Astrocyte (in vitro differentiated cells and primary cell): ENCODE measurements around the gene TOM1L2. TPM values are rescaled to one million over a fixed set of nuclear protein-coding genes. Genes with fewer than 3 reads are reported as not detected.

ENCODE experiments used
- DNase-seq: peaks from one replicate; pipeline ENCODE4 v3.0.0-alpha.2; 2010; ENCODE audit warnings: low read depth
- FAIRE-seq: peaks from 2 replicates; lab custom pipeline; 2011; peaks lifted over from hg19 to GRCh38; lab: Jason Lieb, UNC
- H2AFZ ChIP-seq: 2 replicates; pipeline ENCODE4 v1.6.0; 2012; ENCODE audit warnings: low read depth, low read length, inconsistent platforms
- H3K27ac ChIP-seq: 2 replicates; pipeline ENCODE4 v1.5.1; 2011; ENCODE audit warnings: low read depth, low read length, inconsistent platforms
- H3K27me3 ChIP-seq: 2 replicates; pipeline ENCODE4 v1.6.0; 2011; ENCODE audit warnings: low read length, inconsistent platforms; ENCODE audit not compliant: insufficient read depth
- H3K36me3 ChIP-seq: 2 replicates; pipeline ENCODE4 v1.5.1; 2011; ENCODE audit warnings: low read length, inconsistent platforms; ENCODE audit not compliant: insufficient read depth
- H3K4me1 ChIP-seq: 2 replicates; pipeline ENCODE4 v1.5.1; 2011; ENCODE audit warnings: low read length, inconsistent platforms; ENCODE audit not compliant: insufficient read depth
- H3K4me2 ChIP-seq: 2 replicates; pipeline ENCODE4 v1.6.0; 2012; ENCODE audit warnings: low read length, inconsistent platforms
- H3K4me3 ChIP-seq: 2 replicates; pipeline ENCODE4 v1.5.1; 2011; ENCODE audit warnings: low read depth, mild to moderate bottlenecking, low read length, inconsistent platforms; ENCODE audit not compliant: insufficient read depth
- H3K79me2 ChIP-seq: 2 replicates; pipeline ENCODE4 v1.6.0; 2012; ENCODE audit warnings: mild to moderate bottlenecking, low read length, inconsistent platforms; ENCODE audit not compliant: insufficient read depth
- H3K9ac ChIP-seq: 2 replicates; pipeline ENCODE4 v1.6.0; 2012; ENCODE audit warnings: mild to moderate bottlenecking, low read length, inconsistent platforms
- H3K9me3 ChIP-seq: 2 replicates; pipeline ENCODE4 v1.5.1; 2012; ENCODE audit warnings: low read depth, mild to moderate bottlenecking, low read length, inconsistent platforms; ENCODE audit not compliant: insufficient read depth
- H4K20me1 ChIP-seq: 2 replicates; pipeline ENCODE4 v1.6.0; 2012; ENCODE audit warnings: low read length, inconsistent platforms; ENCODE audit not compliant: insufficient read depth
- H3K27ac Mint-ChIP-seq: one replicate; pipeline ENCODE4 v1.8.0; 2021; ENCODE audit warnings: mild to moderate bottlenecking, mixed read lengths; ENCODE audit not compliant: unreplicated experiment
- H3K27me3 Mint-ChIP-seq: one replicate; pipeline ENCODE4 v1.8.0; 2021; ENCODE audit warnings: low read depth, mixed read lengths; ENCODE audit not compliant: unreplicated experiment
- H3K36me3 Mint-ChIP-seq: one replicate; pipeline ENCODE4 v1.8.0; 2021; ENCODE audit warnings: low read depth, mixed read lengths; ENCODE audit not compliant: unreplicated experiment
- H3K4me1 Mint-ChIP-seq: one replicate; pipeline ENCODE4 v1.8.0; 2021; ENCODE audit warnings: low read depth, mixed read lengths; ENCODE audit not compliant: unreplicated experiment
- H3K4me3 Mint-ChIP-seq: one replicate; pipeline ENCODE4 v1.8.0; 2021; ENCODE audit warnings: mild to moderate bottlenecking, moderate library complexity, mixed read lengths; ENCODE audit not compliant: unreplicated experiment
- H3K9me3 Mint-ChIP-seq: one replicate; pipeline ENCODE4 v1.8.0; 2021; ENCODE audit warnings: mild to moderate bottlenecking, mixed read lengths; ENCODE audit not compliant: unreplicated experiment
- EZH2 ChIP-seq: IDR thresholded peaks from 2 replicates; pipeline ENCODE4 v1.6.1; 2012; ENCODE audit warnings: mild to moderate bottlenecking, low read length, inconsistent platforms; ENCODE audit not compliant: insufficient read depth
- total RNA-seq: library from RNA; stranded (reverse); gene quantifications from 2 replicates; pipeline ENCODE4 v1.2.1, GENCODE V29; 2021
- TF ChIP-seq, protein P1 (sequence below): IDR thresholded peaks from 2 replicates; pipeline ENCODE4 v1.5.1; 2011; ENCODE audit warnings: low read depth, mild to moderate bottlenecking, inconsistent platforms, low read length, moderate library complexity; ENCODE audit not compliant: insufficient read depth

The TOM1L2 gene
- total RNA-seq, 1 donor from 2014 or later = 54.4 TPM

DNA sequence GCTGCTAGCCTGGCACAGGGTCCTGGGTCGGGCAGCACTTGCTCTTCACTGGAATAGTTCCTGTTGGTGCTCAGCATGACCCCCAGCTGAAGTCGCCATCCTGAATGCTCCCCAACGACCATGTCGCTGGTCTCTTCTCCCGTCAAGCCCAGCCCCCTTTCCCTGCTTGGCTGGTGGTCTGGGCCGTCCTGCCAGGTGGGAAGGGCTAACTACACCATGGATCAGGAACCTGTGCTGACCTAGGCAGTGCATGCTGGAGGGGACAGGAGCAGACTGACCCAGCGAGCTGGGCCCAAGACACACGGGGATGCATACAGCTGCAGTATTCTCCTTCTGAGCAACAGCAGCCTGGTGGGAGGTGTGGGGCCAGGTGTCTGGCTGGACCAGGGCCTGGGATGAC, 126.2 kb downstream of the TOM1L2 start:
- H4K20me1 ChIP-seq = no peaks in the 10 kb centered on the region
- H3K4me1 ChIP-seq = peaks cover 7% of the 10 kb centered on the region
- no peak for FAIRE-seq
- no peaks in the 10 kb centered on the region for H3K9me3 ChIP-seq
- no peak overlapping the region for H3K9ac ChIP-seq
- Mint-ChIP-seq H3K27me3 (no peaks in the 10 kb centered on the region), H3K36me3 (peaks cover 5% of the 10 kb centered on the region), H3K4me3 (no peak overlapping the region), H3K4me1 (peaks cover 13% of the 10 kb centered on the region), H3K9me3 (no peaks in the 10 kb centered on the region), H3K27ac (no peak overlapping the region)
- no peaks in the 10 kb centered on the region for H3K27me3 ChIP-seq
- H3K79me2 ChIP-seq = no peaks in the 10 kb centered on the region
- no peak overlapping the region for H3K4me2 ChIP-seq
- no peak for TF ChIP-seq EZH2
- TF ChIP-seq, protein P1, sequence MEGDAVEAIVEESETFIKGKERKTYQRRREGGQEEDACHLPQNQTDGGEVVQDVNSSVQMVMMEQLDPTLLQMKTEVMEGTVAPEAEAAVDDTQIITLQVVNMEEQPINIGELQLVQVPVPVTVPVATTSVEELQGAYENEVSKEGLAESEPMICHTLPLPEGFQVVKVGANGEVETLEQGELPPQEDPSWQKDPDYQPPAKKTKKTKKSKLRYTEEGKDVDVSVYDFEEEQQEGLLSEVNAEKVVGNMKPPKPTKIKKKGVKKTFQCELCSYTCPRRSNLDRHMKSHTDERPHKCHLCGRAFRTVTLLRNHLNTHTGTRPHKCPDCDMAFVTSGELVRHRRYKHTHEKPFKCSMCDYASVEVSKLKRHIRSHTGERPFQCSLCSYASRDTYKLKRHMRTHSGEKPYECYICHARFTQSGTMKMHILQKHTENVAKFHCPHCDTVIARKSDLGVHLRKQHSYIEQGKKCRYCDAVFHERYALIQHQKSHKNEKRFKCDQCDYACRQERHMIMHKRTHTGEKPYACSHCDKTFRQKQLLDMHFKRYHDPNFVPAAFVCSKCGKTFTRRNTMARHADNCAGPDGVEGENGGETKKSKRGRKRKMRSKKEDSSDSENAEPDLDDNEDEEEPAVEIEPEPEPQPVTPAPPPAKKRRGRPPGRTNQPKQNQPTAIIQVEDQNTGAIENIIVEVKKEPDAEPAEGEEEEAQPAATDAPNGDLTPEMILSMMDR = no peak
- no peak overlapping the region for H3K4me3 ChIP-seq
- DNase-seq = no peak
- no peaks in the 10 kb centered on the region for H3K36me3 ChIP-seq
- no peak overlapping the region for H2AFZ ChIP-seq
- no peak overlapping the region for H3K27ac ChIP-seq

DNA sequence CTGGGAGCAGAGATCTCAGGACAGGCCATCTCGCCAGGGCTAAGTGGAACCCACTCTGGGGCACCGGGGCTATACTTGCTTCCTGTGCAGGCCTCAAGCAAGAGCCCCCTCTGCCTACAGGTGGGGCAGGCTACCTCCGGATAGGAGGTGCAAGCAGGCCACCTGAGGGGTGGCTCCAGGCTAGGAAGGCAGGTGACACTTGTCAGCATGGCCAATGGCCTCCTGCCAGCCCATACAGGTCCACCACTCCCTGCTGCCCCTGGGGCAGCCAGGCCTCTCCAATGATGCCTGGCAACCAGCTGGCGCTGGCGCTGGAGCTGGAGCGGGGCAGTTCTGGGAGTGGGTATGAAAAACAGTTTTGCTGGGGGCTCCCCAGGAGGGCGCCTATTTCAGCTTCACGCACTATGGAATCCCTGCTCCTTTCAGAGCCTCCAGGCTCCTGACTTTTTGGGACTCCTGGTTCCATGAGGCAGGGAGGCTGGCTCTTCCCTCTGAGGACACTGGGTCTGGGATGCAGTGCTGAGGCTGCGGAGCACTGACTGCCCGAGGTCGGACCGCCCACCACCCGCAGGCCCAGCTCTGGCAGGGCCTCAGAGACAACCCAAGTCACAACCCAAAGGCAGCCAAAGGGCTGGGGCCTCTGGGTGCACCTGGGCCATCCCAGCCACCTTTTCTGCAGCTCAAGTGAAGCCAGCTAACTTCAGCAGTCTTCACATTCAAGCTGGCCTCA, 127.0 kb downstream of the TOM1L2 start:
- Histone ChIP-seq H4K20me1 (no peaks in the 10 kb centered on the region), H3K9ac (no peak overlapping the region), H2AFZ (no peak overlapping the region), H3K4me1 (peaks cover 14% of the 10 kb centered on the region), H3K9me3 (no peaks in the 10 kb centered on the region), H3K4me3 (no peak overlapping the region), H3K27ac (no peak overlapping the region), H3K4me2 (no peak overlapping the region), H3K27me3 (no peaks in the 10 kb centered on the region), H3K36me3 (no peaks in the 10 kb centered on the region), H3K79me2 (no peaks in the 10 kb centered on the region)
- H3K4me3 Mint-ChIP-seq = no peak overlapping the region
- H3K9me3 Mint-ChIP-seq = no peaks in the 10 kb centered on the region
- H3K27me3 Mint-ChIP-seq = no peaks in the 10 kb centered on the region
- H3K27ac Mint-ChIP-seq = no peak overlapping the region
- DNase-seq (no peak), FAIRE-seq (no peak)
- peaks cover 11% of the 10 kb centered on the region for H3K4me1 Mint-ChIP-seq
- TF ChIP-seq, protein P1 = no peak
- TF ChIP-seq EZH2 = no peak
- H3K36me3 Mint-ChIP-seq = peaks cover 3% of the 10 kb centered on the region

- peaks cover 2% of the 10 kb centered on the region for H3K36me3 Mint-ChIP-seq
- no peak overlapping the region for H3K27ac Mint-ChIP-seq
- DNase-seq (no peak), FAIRE-seq (no peak)
- H3K4me3 Mint-ChIP-seq = no peak overlapping the region
- H4K20me1 ChIP-seq = no peaks in the 10 kb centered on the region
- H3K27ac ChIP-seq = no peak overlapping the region
- no peak overlapping the region for H3K9ac ChIP-seq
- peaks cover 16% of the 10 kb centered on the region for H3K4me1 ChIP-seq
- no peak overlapping the region for H3K4me2 ChIP-seq
- no peaks in the 10 kb centered on the region for H3K9me3 ChIP-seq
- H3K9me3 Mint-ChIP-seq = no peaks in the 10 kb centered on the region
- peaks cover 7% of the 10 kb centered on the region for H3K4me1 Mint-ChIP-seq
- H3K36me3 ChIP-seq = no peaks in the 10 kb centered on the region
- no peak overlapping the region for H2AFZ ChIP-seq
- no peaks in the 10 kb centered on the region for H3K27me3 ChIP-seq
- no peaks in the 10 kb centered on the region for H3K27me3 Mint-ChIP-seq
- TF ChIP-seq, protein P1 = no peak
- TF ChIP-seq EZH2 = no peak
- H3K79me2 ChIP-seq = no peaks in the 10 kb centered on the region
- no peak overlapping the region for H3K4me3 ChIP-seq
These were observed 127.7 kb downstream of the TOM1L2 start for GRCh38 chr17:17844500-17844899.
